HG03442 (cell line): ENCODE measurements around the gene DGKH.

Experiments
- ATAC-seq: cut with Tn5 transposase; IDR thresholded peaks from one replicate; pipeline ENCODE4 v1.9.1; 2021; ENCODE audit warnings: mild to moderate bottlenecking, moderate library complexity; ENCODE audit not compliant: unreplicated experiment

DGKH gene, protein sequence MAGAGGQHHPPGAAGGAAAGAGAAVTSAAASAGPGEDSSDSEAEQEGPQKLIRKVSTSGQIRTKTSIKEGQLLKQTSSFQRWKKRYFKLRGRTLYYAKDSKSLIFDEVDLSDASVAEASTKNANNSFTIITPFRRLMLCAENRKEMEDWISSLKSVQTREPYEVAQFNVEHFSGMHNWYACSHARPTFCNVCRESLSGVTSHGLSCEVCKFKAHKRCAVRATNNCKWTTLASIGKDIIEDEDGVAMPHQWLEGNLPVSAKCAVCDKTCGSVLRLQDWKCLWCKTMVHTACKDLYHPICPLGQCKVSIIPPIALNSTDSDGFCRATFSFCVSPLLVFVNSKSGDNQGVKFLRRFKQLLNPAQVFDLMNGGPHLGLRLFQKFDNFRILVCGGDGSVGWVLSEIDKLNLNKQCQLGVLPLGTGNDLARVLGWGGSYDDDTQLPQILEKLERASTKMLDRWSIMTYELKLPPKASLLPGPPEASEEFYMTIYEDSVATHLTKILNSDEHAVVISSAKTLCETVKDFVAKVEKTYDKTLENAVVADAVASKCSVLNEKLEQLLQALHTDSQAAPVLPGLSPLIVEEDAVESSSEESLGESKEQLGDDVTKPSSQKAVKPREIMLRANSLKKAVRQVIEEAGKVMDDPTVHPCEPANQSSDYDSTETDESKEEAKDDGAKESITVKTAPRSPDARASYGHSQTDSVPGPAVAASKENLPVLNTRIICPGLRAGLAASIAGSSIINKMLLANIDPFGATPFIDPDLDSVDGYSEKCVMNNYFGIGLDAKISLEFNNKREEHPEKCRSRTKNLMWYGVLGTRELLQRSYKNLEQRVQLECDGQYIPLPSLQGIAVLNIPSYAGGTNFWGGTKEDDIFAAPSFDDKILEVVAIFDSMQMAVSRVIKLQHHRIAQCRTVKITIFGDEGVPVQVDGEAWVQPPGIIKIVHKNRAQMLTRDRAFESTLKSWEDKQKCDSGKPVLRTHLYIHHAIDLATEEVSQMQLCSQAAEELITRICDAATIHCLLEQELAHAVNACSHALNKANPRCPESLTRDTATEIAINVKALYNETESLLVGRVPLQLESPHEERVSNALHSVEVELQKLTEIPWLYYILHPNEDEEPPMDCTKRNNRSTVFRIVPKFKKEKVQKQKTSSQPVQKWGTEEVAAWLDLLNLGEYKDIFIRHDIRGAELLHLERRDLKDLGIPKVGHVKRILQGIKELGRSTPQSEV

DNA sequence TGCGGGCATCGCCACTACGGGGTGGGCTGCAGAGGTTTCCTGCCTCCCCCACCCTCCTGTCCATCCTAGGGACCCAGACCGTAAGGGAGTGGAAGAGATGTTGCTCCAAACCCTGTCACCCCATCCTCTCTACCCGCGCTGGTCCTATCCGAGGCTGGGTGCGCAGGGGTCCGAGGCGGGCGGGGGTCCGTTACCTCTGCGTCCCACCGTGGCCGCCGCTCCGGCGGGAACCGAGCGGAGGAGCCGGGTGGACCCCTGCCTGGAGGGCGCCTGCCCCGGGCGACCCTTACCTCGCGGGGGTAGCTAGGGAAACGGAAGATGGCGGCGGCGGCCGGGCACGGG is at the start of gene DGKH:
Gene DGKH, plus strand, starts transcription at position 307 of the 342 bp plus-strand sequence. CDS start 126 bp downstream, outside the sequence.
- peak; percentile 29 for ATAC-seq

DNA sequence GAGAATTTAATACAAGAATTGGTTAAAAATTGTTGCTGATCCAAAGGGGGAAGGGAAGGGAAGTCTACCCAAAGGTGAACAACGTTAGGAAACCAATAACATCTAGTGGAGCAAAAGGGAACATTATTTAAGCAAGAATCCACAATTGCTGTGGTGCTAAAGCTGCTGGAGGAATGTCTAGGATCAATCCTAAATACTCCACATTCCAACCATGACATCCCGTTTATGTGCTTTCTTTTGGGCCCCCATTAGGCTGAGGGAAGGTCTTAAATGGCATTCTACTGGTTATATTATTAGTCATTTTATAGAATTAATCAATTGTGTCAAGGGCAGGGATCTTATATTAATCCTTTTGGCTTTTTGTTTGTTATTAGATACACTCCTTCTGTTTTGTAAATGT is 47.6 kb upstream of the DGKH start:
- ATAC-seq, result no peak

DNA sequence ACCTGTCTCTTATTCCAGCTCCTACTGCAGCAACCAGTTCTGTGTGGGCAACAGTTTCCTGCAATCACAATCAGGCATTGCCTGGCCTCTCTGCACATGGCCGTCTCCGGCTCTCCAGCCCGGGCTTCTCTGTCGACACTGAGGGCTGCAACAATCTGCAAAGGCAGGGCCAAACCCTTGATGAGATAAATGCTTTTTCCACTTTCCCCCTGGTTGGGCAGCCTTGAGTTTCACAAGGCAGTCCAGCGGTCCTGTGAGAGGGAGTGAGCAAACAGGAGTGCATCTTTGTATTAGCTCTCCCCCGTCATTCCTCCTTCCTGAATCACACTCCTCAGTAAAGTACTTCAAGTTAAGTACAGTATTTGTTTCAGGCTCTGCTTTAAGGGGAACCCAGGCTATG is 46.9 kb upstream of the DGKH start:
- no peak for ATAC-seq

DNA sequence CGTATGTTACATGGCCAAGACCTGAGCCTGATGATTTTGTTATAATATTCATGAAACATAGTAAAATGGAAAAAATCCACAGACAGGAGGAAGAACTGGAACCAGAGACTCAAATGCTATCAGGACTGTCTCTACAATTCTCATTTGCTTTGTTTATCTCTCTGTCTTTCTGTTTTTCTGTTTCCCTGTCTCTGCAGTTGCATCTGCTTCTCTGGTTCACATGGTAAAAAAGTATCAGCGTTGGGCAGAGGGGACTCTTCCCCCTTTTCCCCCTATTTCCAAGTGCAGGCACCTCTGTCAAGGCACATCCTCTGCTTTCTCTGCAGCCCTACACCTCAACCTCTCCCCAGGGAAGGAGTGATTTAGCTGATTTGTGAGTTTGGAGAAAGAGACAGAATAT is 46.4 kb upstream of the DGKH start:
- ATAC-seq, result no peak

DNA sequence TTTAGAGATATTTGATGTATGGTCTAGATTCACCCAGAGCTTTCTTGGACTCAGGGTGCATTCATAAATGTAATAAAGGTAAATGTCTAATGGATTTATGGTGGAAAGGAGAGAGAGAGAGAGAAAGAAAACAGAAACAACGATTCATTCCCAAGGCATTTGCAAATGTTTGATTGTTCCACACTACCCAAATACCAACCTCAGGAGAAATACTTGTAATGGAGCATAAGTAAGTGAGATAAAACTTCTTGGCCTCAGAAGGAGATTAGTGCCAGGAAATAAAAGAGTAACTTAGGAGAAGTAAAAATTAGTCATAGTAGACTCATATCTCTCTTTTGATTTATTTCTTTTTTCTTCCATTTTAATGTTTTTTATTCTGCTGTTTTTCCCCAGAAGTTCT is 40.6 kb upstream of the DGKH start:
- no peak for ATAC-seq

DNA sequence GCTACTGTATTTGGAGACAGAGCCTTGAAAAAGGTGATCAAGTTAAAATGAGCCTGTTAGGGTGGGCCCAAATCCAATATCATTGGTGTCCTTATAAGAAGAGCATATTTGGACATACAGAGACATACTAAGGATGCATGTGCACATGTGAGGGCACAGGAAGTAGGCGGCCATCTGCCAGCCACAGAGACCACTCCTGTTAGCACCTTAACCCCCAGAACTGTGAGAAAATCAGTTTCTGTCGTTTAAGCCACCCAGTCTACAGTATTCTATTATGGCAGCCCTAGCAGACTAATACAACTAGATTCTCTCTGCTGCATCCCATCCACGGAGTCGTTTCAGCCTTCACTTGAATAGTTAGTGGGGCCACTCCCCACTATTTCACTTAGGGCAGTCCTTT is 39.4 kb upstream of the DGKH start:
- no peak for ATAC-seq

DNA sequence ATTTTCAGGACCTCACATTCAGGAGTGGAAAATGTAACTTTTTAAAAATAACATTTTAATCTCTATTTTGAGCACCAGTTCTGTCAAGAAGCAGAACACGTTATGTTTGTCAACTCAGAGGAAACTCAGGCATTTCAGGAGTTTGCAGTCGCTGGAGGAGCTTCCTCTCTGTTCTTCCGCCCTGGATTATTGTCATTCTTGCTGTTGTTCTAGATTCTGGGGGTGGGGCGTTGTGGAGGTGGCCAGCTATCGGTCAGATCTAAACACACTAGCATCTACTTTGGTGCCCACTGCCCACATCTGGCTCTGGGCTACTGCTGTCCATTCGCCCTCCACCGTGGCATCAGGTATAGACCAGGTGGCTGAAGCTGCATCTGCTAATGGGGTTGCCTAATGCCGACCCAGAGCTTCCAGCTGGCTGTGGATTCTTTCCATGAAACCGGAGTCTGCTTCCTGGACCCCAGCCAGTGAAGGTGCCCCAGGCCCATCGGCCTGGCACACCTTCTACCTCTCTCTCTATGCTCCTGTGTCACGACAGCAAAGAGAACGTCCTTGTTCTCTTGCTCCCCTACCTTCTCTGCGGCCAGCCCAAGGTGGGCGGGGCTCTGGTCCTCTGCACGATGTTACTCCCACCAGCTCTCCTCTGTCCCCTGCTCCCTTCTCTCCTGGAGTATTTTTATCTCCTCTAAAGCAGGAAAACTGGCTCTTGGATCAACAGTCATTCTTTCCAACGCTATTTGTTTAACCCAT is 36.7 kb upstream of the DGKH start:
- no peak for ATAC-seq

DNA sequence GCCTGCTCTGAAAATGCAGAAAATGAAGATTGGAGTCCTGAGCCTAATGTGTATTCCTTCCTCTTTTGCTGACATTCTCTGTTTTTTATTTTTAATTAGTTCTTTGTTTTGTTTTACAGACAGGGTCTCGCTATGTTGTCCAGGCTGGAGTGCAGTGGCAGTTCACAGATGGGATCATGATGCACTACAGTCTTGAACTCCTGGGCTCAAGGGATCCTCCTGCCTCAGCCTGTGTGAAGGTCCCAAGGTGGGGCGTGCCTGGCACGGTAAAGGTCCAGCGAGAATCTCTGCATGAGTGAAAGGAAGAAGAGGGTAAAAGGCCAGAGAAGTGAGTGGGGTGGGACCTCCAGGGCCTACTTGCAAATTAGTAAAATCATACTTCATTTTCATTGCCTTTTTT is 34.3 kb upstream of the DGKH start:
- no peak for ATAC-seq

DNA sequence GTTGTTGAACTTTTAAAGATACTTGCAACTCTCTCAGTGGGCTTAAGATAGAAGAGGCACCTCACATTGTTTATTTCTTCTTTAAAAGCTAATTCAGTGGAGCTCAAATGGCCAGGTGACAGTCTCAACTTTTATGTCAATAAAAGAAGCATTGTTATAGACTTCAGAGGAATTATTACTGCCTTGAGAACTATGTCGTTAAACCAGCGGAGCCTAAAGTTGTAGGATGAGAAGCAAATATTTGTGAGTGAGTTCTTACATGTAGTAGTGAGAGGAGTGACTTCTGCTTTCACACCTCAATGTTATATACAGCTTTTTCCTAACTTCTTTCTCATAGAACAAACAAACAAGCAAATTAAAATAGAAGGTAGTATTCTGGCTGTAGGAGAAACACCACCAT is 31.2 kb upstream of the DGKH start:
- no peak for ATAC-seq

DNA sequence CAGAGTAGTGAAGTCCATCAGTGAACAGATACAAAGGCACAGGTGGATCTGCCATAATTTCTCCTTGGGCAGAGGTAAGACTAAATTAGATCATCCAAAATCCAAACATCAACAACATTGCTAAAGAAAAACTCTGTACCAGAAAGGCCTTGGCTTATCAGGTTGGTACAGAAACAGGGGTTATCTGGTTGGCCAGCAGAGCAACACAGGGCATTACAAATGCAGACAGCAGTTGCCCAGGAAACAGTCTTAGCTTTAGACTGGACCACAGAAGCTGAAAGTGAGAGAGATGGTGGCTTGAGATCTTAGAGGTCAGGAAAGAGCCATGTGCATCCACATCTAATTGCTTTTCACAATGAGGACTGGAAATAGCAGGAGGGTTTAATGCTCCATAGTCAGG is 26.6 kb upstream of the DGKH start:
- ATAC-seq, result no peak

DNA sequence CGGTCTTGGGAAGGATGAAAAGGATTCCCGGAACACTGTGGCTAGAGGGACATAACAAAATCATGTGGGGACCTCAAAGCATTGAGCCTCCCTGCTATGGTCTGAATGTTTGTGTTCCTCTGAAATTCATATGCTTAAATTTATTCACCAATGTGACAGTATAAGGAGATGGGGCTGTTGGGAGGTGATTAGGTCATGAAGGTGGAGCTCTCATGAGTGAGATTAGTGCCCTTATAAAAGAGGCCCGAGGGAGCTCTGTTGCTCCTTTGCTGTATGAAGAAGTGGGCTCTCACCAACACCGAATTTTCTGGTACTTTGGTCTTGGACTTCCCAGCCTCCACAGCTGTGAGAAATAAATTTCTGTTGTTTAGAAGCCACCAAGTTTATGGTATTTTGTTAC is 26.1 kb upstream of the DGKH start:
- ATAC-seq, result no peak

DNA sequence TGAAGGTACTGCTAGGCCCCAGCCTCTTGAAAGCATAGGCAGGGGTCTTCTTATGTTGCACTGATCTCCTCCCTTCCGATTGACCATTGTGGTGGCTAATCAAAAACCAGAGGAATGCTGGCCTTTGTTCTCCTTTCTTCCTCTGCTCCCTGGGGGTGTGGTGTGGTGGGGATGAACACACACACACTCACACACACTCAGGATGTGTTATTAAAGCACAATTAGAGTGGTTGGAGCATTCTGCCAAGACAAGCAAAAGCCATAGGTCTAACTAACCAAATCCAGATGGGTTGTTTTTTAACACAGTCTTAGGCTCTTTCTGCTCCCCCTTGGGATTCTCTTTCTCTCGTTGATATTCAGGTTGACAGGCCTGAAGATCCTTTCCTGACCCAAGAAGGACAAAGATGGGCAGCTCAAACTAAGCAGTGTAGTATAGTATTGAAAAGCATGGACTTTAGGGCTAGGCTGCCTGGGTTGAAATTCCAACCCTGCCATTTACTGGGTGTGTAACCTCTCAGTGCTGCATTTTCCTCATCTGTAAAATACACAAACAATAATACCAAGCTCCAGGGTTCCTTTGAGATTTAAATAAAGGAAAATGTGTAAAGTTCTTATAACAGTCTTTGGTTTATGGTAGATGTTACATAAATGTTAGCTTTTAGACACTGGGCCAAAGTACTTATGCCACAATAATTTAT is 25.5 kb upstream of the DGKH start:
- ATAC-seq, result no peak

DNA sequence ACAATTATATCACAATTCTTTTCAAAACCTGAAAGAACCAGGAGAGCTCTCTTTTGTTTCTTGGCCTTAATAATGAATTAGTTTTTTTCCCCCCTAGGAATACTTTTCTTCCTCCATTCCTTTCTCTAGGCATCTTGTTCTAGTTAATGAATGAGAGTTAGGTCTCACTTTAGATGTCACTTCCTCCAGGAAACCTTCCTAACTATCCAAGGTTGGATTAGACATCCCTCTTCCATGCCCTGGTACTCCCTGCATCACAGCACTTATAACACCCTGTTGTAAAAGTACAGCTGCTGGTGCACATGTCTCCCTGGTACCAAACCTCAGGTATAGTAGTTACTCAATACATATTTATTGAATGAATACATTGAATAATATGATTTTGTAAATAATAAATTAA is 21.2 kb upstream of the DGKH start:
- ATAC-seq, result no peak

DNA sequence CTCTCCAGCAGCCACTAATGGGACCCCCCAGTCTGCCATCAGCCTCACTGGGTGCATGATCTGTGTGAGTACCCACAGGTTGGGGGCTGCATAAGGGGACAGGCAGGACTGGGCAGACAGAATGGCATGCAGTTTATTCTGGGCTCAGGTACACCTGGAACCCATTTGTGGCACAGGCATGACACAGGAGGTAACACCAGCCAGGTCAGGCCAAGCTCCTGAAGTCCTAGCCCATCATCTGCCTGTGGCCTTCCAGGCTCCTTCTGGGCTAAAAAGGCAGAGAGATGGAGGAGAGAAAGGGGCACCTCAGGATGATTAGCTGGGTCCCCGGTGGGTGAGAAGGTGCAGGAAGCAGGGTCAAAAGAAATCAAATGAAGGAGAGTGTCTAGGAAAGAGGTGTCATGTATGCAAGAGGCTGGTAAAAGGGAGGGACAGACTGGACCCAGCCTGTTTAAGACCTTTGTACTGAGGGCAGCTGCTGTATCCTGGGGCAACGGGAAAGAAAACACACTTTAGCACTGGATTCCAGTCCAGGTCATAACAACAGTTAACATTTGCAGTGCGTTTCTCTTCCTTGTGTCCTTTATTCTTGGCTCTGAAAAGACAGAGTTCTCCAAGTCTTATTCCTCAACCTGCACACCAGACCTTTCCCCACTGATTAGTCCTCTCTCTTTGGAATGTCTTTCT is 20.2 kb upstream of the DGKH start:
- no peak for ATAC-seq

DNA sequence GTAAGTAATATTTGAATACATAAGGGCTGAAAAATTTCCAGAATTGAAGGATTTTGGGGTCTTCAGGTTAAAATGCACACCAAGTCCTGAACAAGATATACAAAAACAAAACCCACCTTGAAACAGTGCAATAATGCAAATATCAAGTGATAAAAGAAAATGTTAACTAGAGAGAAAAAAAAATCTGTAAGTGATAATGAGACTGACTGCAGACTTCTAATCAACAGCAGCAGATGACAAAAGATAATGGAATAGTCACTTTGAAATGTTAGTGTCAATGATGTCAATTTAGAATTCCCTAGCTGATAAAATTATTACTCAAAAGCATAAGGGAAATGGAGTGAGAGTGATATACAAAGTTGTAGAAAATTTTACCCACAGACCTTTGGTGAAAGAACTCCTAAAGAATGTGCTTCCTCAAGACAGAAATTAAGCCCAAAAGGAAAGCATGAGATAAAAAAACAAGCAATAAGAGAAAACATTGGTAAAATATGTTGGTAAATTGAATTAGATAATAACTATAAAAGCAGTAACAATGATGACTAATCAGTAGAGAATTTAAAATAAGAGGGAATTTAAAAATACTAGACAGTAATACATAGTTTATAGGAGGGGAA is 12.4 kb upstream of the DGKH start:
- no peak for ATAC-seq

DNA sequence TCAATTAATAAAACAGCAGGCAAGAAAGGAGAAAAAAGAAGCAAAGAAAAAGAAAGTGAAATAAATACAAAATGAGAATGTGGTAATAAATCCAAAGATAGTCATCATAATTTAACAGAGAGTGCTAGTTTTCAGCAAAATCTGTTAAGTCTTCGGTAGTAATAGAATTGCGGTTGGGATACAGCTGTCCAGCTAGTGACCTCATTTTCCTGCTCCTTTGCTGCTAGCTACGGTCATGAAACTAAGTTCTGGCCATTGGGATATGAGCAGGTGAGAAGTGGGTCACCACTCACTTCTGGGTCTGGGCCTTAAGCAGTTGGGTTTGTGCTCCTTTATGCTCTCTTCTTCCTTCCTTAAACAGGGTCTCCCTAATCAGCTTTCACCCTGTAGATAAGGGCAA is 11.7 kb upstream of the DGKH start:
- no peak for ATAC-seq

DNA sequence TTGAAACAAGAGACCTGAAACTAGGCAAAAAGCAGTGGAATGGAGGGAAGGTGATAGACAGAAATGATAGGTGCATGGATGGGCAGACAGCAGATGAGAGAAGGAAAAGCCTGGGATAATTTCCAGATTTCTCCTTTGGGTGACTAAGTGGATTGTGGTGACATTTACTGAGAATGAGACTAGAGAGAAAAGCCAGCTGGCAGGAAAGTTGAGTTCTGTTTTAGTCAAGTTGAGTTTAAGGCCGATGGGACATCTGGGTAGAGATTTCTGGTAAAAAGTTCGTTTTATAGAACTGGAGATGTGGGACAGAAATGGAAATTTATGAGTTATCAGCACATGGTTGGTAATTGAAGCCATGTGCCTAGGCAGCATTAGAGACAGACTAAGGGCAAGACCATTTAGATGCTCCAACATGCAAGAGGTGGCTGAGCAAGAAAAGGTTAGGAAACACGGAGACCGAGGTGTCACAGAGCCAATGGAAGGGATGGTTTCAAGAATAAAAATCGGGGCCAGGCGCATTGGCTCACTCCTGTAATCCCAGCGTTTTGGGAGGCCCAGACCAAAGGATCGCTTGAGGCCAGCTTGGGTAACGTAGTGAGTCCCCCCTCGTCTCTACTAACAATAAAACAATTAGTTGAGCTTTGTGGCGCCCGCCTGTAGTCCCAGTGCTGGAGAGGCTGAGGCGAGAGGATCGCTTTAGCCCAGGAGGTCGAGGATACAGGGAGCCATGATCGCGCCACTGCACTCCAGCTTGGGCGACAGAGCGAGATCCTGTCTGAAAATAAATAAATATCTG is 9.6 kb upstream of the DGKH start:
- no peak for ATAC-seq

DNA sequence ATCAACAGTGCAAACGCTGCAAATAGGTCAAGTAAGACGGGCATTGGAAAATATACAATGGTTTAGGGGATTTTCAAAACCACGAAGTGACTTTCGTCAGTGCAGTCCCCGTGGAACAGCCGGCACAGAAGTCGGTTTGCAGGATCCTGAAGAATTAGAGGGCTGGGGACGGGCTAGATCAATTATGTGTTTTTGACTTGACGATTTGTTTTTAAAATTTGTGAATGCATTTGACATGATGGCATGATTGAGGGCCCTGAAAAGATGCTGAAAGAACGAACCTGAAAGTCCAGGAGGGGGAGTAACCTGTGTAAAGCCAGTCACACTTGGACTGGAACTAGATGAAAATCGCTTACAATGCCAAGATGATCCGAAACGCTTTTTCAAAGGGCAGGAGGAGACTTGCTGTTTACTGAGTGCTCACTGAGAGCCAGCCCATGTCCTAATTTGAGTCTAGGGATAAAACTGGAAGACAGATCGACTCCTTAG is 8.9 kb upstream of the DGKH start:
- no peak for ATAC-seq
